Epithelial cell of proximal tubule (primary cell): Measurements from ENCODE around the gene CDON. TPM values are rescaled to one million over a fixed set of nuclear protein-coding genes. Genes with fewer than 3 reads are reported as not detected.

ENCODE experiments used
- DNase-seq: peaks from one replicate; pipeline ENCODE4 v3.0.0-alpha.2; 2011; ENCODE audit warnings: low read depth
- H3K4me3 ChIP-seq: 2 replicates; pipeline ENCODE4 v1.5.1; 2011; ENCODE audit warnings: low read depth, mild to moderate bottlenecking, low read length
- CTCF ChIP-seq: conservative IDR thresholded peaks from 2 replicates; pipeline ENCODE4 v1.5.1; 2012; ENCODE audit warnings: low read depth, mild to moderate bottlenecking, low read length
- total RNA-seq: library from RNA; depleted of rRNA; stranded (reverse); fragments of >200 nt; gene quantifications from 2 replicates; pipeline ENCODE4 v1.2.3, GENCODE V29; 2015

CDON gene
- total RNA-seq, 1 donor from 2014 or later: 4.9 TPM

GRCh38 chr11:125933030-125933813 lies 129.4 kb downstream of the CDON start:
- no peak for DNase-seq
- TF ChIP-seq CTCF: no peak
- H3K4me3 ChIP-seq: no peak overlapping the region

- TF ChIP-seq CTCF: no peak
- no peak overlapping the region for H3K4me3 ChIP-seq
- DNase-seq: no peak
These were observed 130.4 kb downstream of the CDON start for GRCh38 chr11:125932301-125932700.

GRCh38 chr11:125931668-125932067 lies 131.0 kb downstream of the CDON start:
- no peak overlapping the region for H3K4me3 ChIP-seq
- DNase-seq: no peak
- TF ChIP-seq CTCF: no peak

- DNase-seq: no peak
- no peak overlapping the region for H3K4me3 ChIP-seq
- TF ChIP-seq CTCF: no peak
These were observed 131.6 kb downstream of the CDON start for GRCh38 chr11:125931116-125931515.

- no peak overlapping the region for H3K4me3 ChIP-seq
- TF ChIP-seq CTCF: no peak
- DNase-seq: no peak
These were observed 132.6 kb downstream of the CDON start for GRCh38 chr11:125930076-125930450.

GRCh38 chr11:125929445-125930075 lies 133.1 kb downstream of the CDON start:
- TF ChIP-seq CTCF: no peak
- no peak overlapping the region for H3K4me3 ChIP-seq
- no peak for DNase-seq

GRCh38 chr11:125926682-125927081 lies 136.0 kb downstream of the CDON start:
- no peak for DNase-seq
- H3K4me3 ChIP-seq: no peak overlapping the region
- TF ChIP-seq CTCF: no peak
